Heart left ventricle (tissue), 16 donors: Measurements from ENCODE around the gene RAB3C. TPM values are rescaled to one million over a fixed set of nuclear protein-coding genes. Genes with fewer than 3 reads are reported as not detected.

ENCODE experiments used
- ATAC-seq, 4 donors: fragments of 200-7000 bp; cut with Tn5 transposase; one replicate each; pipeline ENCODE4 v1.9.1; 2020 to 2022; ENCODE audit warnings: moderate library complexity in 4 of 4, mild to moderate bottlenecking in 3 of 4, moderate number of reproducible peaks in 1 of 4
- DNase-seq, 5 donors: peaks; one replicate each; pipeline ENCODE4 v3.0.0-alpha.2; 2020
- H3K27ac ChIP-seq, 12 donors: fragments of 200-600 bp; sonication (generic) in 4 of 12; one replicate each; pipeline versions ENCODE4 v1.5.0 to v1.8.0; 2016 to 2022; ENCODE audit warnings: mild to moderate bottlenecking in 2 of 12
- H3K27me3 ChIP-seq, 9 donors: fragments of 200-600 bp; sonication (generic) in 2 of 9; one replicate each; pipeline versions ENCODE4 v1.5.1 to v1.8.0; 2016 to 2022; ENCODE audit warnings: mild to moderate bottlenecking in 3 of 9
- H3K36me3 ChIP-seq, 9 donors: fragments of 200-600 bp; sonication (generic) in 2 of 9; one replicate each; pipeline versions ENCODE4 v1.5.0 to v1.8.0; 2018 to 2022; ENCODE audit warnings: mild to moderate bottlenecking in 2 of 9
- H3K4me1 ChIP-seq, 12 donors: fragments of 200-600 bp; sonication (generic) in 4 of 12; one replicate each; pipeline versions ENCODE4 v1.5.0 to v1.8.0; 2016 to 2022; ENCODE audit warnings: mild to moderate bottlenecking in 3 of 12
- H3K4me3 ChIP-seq, 12 donors: fragments of 200-600 bp; sonication (generic) in 4 of 12; one replicate each; pipeline versions ENCODE4 v1.5.0 to v1.8.0; 2017 to 2022; ENCODE audit warnings: mild to moderate bottlenecking in 9 of 12, moderate library complexity in 4 of 12
- H3K9me3 ChIP-seq, 12 donors: fragments of 200-600 bp; sonication (generic) in 4 of 12; one replicate each; pipeline versions ENCODE4 v1.5.0 to v1.8.0; 2016 to 2022; ENCODE audit warnings: mild to moderate bottlenecking in 1 of 12
- POLR2A ChIP-seq, 2 donors: fragments of 450-650 bp; IDR thresholded peaks; one replicate each; pipeline ENCODE4 v1.6.1; 2017; ENCODE audit warnings: antibody characterized with exemption in 2 of 2, mild to moderate bottlenecking in 2 of 2, moderate library complexity in 2 of 2
- WGBS, 4 donors: extraction: QIAGEN DNeasy Blood & Tissue Kit in 2 of 4; methylation state at CpG; one replicate each; pipeline versions ENCODE4 v1.1.5 to v1.1.7; 2013 to 2018; 5-methylcytosine and 5-hydroxymethylcytosine counted together
- intact Hi-C, 10 donors: fragments of 100-400 bp; cut with DNase I; formaldehyde crosslinking; loops; one replicate each; pipeline versions ENCODE4 v1.11.1 to v1.14.2; 2022
- polyA plus RNA-seq, 2 donors: library from polyadenylated mRNA; stranded (reverse); fragments of 200-250 nt; gene quantifications; one replicate each; pipeline ENCODE4 v1.2.3, GENCODE V29; 2013
- total RNA-seq, 9 donors: library from RNA; depleted of rRNA in 2 of 9; stranded (reverse); fragments of >200 nt in 2 of 9; fragmentation: NEBNext Ultra II Directional in 3 of 9; extraction: Animal tissue kit (Norgen Biotek cat#: 25700) in 3 of 9; gene quantifications; one replicate each; pipeline versions ENCODE4 v1.1.0 to v1.2.4, GENCODE V29; 2016 to 2023
- TF ChIP-seq, protein P1 (sequence below), 12 donors: fragments of 200-600 bp; sonication (generic) in 4 of 12; IDR thresholded peaks; one replicate each; pipeline versions ENCODE4 v1.5.0 to v1.8.0; 2018 to 2022; ENCODE audit warnings: antibody characterized with exemption in 12 of 12, mild to moderate bottlenecking in 5 of 12
- donor health status: ischemic (EF 13 %, LVEDD 7.1; RV severe dilation, severe dysfunction).
- donor health status: healthy with polysubstance abuse.
- donor health status: DM: no; HTN: yes; CAD: no.
- donor health status: DM: no; HTN: no; CAD: no.
- donor health status: ischemic (EF 25% LVEDD 6.9; RV normal size, moderate dysfunction).
- donor health status: ischemic (EF 25% LVEDD 5.7; RV mildly dilated, moderate dysfunction).
- donor health status: healthy.
- donor health status: DM: yes; HTN: yes; CAD: no.
- donor health status: ischemic (EF 35%, LVEDD 5.7; RV mildly dilated, moderate dysfunction).
- donor health status: nonischemic (EF 11% LVEDD 7.7; RV severe dilation, severe dysfunction).
- donor health status: DM: yes; HTN: yes; CAD: no.
- donor health status: PGD.
- donor health status: ischemic (EF 29% LVEDD 5.4; RV normal size, mild dysfunction).
- donor health status: nonischemic (EF 23%, LVEDD 6.1; RV moderate dilation, normal function).

Gene RAB3C
- total and polyA plus RNA-seq, 11 donors, result 0.04 to 3.8 (median 0.57) TPM; not detected in 2

DNA sequence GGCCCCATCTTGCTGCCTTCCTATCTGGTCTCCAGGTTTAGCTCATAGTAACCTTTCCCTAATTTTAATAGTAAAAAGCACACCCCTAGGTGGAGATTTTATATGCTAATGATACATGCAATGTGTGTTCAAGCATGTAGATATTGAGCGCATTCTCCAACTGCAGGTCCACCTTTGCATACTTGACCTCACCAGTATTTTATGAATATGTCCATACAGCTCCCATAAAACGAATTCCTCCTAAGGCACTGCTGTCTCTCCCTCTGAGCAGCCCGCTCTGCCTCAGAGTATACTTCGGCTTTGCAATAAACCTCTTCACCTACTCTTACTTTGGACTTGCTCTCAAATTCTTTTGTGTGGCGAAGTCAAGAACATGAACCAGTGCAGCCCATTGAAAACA is 153.3 kb downstream of the RAB3C start:
- intact Hi-C loops, result no loop called here
- no peak for ATAC-seq

DNA sequence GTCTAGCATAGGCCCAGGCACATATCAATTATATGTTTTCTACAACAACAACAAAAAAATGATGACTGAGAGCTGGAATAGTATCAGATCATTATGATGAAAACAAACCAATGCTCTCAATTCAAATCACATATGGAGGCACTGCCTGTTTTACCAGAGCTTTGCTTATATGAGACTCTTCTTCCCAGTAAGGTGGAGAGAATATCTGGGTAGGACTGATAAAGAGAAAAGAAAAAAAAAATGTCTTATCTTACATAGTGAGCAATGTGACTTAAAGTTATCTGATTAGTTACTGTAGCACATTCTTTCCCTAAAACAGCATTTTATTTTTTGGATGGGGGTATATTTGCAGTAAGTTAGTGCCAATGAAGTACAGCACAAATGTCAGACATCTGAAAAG is 154.8 kb downstream of the RAB3C start:
- intact Hi-C loops, result no loop called here
- no peaks in the 10 kb centered on the region for H3K27me3 ChIP-seq
- H3K27ac ChIP-seq, result no peak overlapping the region
- ATAC-seq (no peak), DNase-seq (no peak)
- H3K9me3 ChIP-seq, result no peaks in the 10 kb centered on the region
- no peak for TF ChIP-seq POLR2A (IDR thresholded peaks at IDR 0.05)
- TF ChIP-seq, protein P1, sequence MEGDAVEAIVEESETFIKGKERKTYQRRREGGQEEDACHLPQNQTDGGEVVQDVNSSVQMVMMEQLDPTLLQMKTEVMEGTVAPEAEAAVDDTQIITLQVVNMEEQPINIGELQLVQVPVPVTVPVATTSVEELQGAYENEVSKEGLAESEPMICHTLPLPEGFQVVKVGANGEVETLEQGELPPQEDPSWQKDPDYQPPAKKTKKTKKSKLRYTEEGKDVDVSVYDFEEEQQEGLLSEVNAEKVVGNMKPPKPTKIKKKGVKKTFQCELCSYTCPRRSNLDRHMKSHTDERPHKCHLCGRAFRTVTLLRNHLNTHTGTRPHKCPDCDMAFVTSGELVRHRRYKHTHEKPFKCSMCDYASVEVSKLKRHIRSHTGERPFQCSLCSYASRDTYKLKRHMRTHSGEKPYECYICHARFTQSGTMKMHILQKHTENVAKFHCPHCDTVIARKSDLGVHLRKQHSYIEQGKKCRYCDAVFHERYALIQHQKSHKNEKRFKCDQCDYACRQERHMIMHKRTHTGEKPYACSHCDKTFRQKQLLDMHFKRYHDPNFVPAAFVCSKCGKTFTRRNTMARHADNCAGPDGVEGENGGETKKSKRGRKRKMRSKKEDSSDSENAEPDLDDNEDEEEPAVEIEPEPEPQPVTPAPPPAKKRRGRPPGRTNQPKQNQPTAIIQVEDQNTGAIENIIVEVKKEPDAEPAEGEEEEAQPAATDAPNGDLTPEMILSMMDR (IDR thresholded peaks at IDR 0.05), result no peak
- H3K36me3 ChIP-seq, result no peaks in the 10 kb centered on the region
- no peaks in the 10 kb centered on the region for H3K4me1 ChIP-seq
- no peak overlapping the region for H3K4me3 ChIP-seq

More for the DNA sequence above, 153.3 kb downstream of the RAB3C start:
- Histone ChIP-seq H3K27me3 (no peaks in the 10 kb centered on the region), H3K4me1 (no peaks in the 10 kb centered on the region), H3K4me3 (no peak overlapping the region), H3K9me3 (no peaks in the 10 kb centered on the region), H3K36me3 (no peaks in the 10 kb centered on the region), H3K27ac (no peak overlapping the region)
- DNase-seq, result no peak
- 91 to 94% (median 93%) methylated on average over 5 of the region's 5 CpGs for WGBS, 4 donors
- TF ChIP-seq, protein P1 (IDR thresholded peaks at IDR 0.05), result no peak
- TF ChIP-seq POLR2A (IDR thresholded peaks at IDR 0.05), result no peak

GRCh38 chr5:58738336-58738735 is 155.5 kb downstream of the RAB3C start:
- H3K36me3 ChIP-seq, result no peaks in the 10 kb centered on the region
- DNase-seq (no peak), ATAC-seq (no peak)
- no peak overlapping the region for H3K27ac ChIP-seq
- intact Hi-C loops, result no loop called here
- TF ChIP-seq POLR2A (IDR thresholded peaks at IDR 0.05), result no peak
- TF ChIP-seq, protein P1 (IDR thresholded peaks at IDR 0.05), result no peak
- H3K4me3 ChIP-seq, result no peak overlapping the region
- no peaks in the 10 kb centered on the region for H3K27me3 ChIP-seq
- 65 to 83% (median 73%) methylated on average over 2 of the region's 2 CpGs for WGBS, 4 donors
- no peaks in the 10 kb centered on the region for H3K9me3 ChIP-seq
- no peaks in the 10 kb centered on the region for H3K4me1 ChIP-seq

DNA sequence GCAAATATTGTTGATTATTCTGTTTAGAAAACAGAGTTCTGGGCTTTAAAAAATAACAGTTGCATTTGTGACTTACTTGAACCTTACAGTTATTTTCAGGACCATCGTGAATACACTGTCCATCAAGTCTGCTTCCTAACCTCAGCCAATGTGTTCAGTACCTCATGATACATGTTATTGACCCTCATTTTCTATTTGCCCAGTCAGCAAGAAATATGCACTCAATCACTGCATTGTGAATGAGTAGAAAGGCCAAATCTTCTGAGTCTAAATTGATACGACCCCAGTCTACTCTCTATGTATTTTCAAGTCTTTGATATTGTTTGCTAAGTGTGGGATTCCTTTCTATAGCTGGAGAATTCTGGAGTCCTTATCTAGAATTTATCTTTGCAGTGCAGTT is 156.2 kb downstream of the RAB3C start:
- H3K4me1 ChIP-seq, result no peaks in the 10 kb centered on the region
- intact Hi-C loops, result no loop called here
- H3K4me3 ChIP-seq, result no peak overlapping the region
- H3K27me3 ChIP-seq, result no peaks in the 10 kb centered on the region
- ATAC-seq (no peak), DNase-seq (no peak)
- H3K27ac ChIP-seq, result no peak overlapping the region
- H3K36me3 ChIP-seq, result no peaks in the 10 kb centered on the region
- no peaks in the 10 kb centered on the region for H3K9me3 ChIP-seq
- 85 to 91% (median 87%) methylated on average over 2 of the region's 2 CpGs for WGBS, 4 donors
- no peak for TF ChIP-seq POLR2A (IDR thresholded peaks at IDR 0.05)
- TF ChIP-seq, protein P1 (IDR thresholded peaks at IDR 0.05), result no peak
